IMR-90 (cell line): ENCODE data around the gene TXNL4A. TPM values are rescaled to one million over a fixed set of nuclear protein-coding genes. Genes with fewer than 3 reads are reported as not detected.

ENCODE experiments used
- ATAC-seq: fragments of 200-7000 bp; cut with Tn5 transposase; 2 replicates; pipeline ENCODE4 v1.9.1; 2020; ENCODE audit warnings: low read depth, mild to moderate bottlenecking, moderate library complexity
- BruUV-seq: library from RNA; stranded (reverse); fragments of 400-500 nt; replicated peaks from 2 replicates; lab custom pipeline; 2021; lab: Mats Ljungman, UMichigan
- CTCF ChIA-PET: fragments of 300-600 bp; formaldehyde crosslinking; extraction: SDS; loops from one replicate; lab custom pipeline; 2021; ENCODE audit warnings: antibody characterized with exemption; lab: Yijun Ruan, JAX
- POLR2A ChIA-PET: fragments of 300-600 bp; sonication (Branson Sonifier 250); formaldehyde crosslinking; loops from one replicate; lab custom pipeline; 2022; ENCODE audit warnings: antibody characterized with exemption; ENCODE audit not compliant: unreplicated experiment; lab: Charles Lee
- DNase-seq: peaks from one replicate; pipeline ENCODE4 v3.0.0; 2013
- H2AFZ ChIP-seq: replicated peaks from 2 replicates; pipeline ENCODE3; 2013; ENCODE audit warnings: low read length, mild to moderate bottlenecking; ENCODE audit not compliant: poor library complexity
- H2AK5ac ChIP-seq: 2 replicates; pipeline ENCODE4 v1.6.1; 2013; ENCODE audit warnings: low read depth, low read length, inconsistent platforms
- H2AK9ac ChIP-seq: replicated peaks from 2 replicates; pipeline ENCODE3; 2013; ENCODE audit warnings: mild to moderate bottlenecking, low read depth, low read length, moderate library complexity; ENCODE audit not compliant: poor library complexity
- H2BK120ac ChIP-seq: 2 replicates; pipeline ENCODE4 v1.6.1; 2013; ENCODE audit warnings: low read depth, low read length, inconsistent platforms
- H2BK15ac ChIP-seq: 3 replicates; pipeline ENCODE4 v1.6.1; 2013; ENCODE audit warnings: low read depth, low read length, inconsistent platforms
- H2BK20ac ChIP-seq: 2 replicates; pipeline ENCODE4 v1.6.1; 2013; ENCODE audit warnings: low read depth, mild to moderate bottlenecking, inconsistent platforms, low read length, moderate library complexity
- H2BK5ac ChIP-seq: 2 replicates; pipeline ENCODE4 v1.6.1; 2013; ENCODE audit warnings: mild to moderate bottlenecking, low read depth, low read length, inconsistent platforms; ENCODE audit not compliant: poor library complexity, severe bottlenecking
- H3K14ac ChIP-seq: replicated peaks from 2 replicates; pipeline ENCODE4 v1.6.1; 2013; ENCODE audit warnings: low read depth, low read length, inconsistent platforms
- H3K18ac ChIP-seq: 2 replicates; pipeline ENCODE4 v1.6.1; 2013; ENCODE audit warnings: low read depth, low read length, control low read depth
- H3K23ac ChIP-seq: 2 replicates; pipeline ENCODE4 v1.6.1; 2013; ENCODE audit warnings: low read depth, low read length, inconsistent platforms
- H3K27ac ChIP-seq: 2 replicates; pipeline ENCODE4 v1.5.1; 2013; ENCODE audit warnings: mild to moderate bottlenecking, control low read depth, low read length; ENCODE audit not compliant: insufficient read depth
- H3K27me3 ChIP-seq: 2 replicates; pipeline ENCODE4 v1.6.1; 2013; ENCODE audit warnings: low read length; ENCODE audit not compliant: control insufficient read depth, insufficient read depth
- H3K36me3 ChIP-seq: 2 replicates; pipeline ENCODE4 v1.6.1; 2013; ENCODE audit warnings: low read length, mixed read lengths; ENCODE audit not compliant: control insufficient read depth, insufficient read depth
- H3K4ac ChIP-seq: 2 replicates; pipeline ENCODE4 v1.6.1; 2013; ENCODE audit warnings: low read depth, low read length, inconsistent platforms
- H3K4me1 ChIP-seq: 2 replicates; pipeline ENCODE4 v1.6.1; 2013; ENCODE audit warnings: low read length, mixed read lengths; ENCODE audit not compliant: control insufficient read depth, insufficient read depth
- H3K4me2 ChIP-seq: 2 replicates; pipeline ENCODE4 v1.6.1; 2013; ENCODE audit warnings: low read depth, mild to moderate bottlenecking, control low read depth, low read length, moderate library complexity
- H3K4me3 ChIP-seq: 2 replicates; pipeline ENCODE4 v1.5.1; 2013; ENCODE audit warnings: low read depth, mild to moderate bottlenecking, control low read depth, low read length, moderate library complexity; ENCODE audit not compliant: insufficient read depth
- H3K56ac ChIP-seq: 2 replicates; pipeline ENCODE4 v1.6.1; 2013; ENCODE audit warnings: low read length, inconsistent platforms; ENCODE audit not compliant: insufficient read depth; ENCODE audit errors: extremely low read depth
- H3K79me1 ChIP-seq, 2 experiments: 2 replicates each; pipeline ENCODE4 v1.6.1; 2013; ENCODE audit warnings: low read length in 2 of 2, inconsistent platforms in 1 of 2, low read depth in 1 of 2
- H3K9ac ChIP-seq: 2 replicates; pipeline ENCODE4 v1.6.1; 2013; ENCODE audit warnings: low read depth, low read length, control low read depth
- H3K9me1 ChIP-seq: 2 replicates; pipeline ENCODE4 v1.6.1; 2013; ENCODE audit warnings: low read length, inconsistent platforms; ENCODE audit not compliant: insufficient read depth
- H3K9me3 ChIP-seq: 2 replicates; pipeline ENCODE4 v1.6.1; 2013; ENCODE audit warnings: low read length; ENCODE audit not compliant: control insufficient read depth, insufficient read depth
- H4K20me1 ChIP-seq: 2 replicates; pipeline ENCODE4 v1.6.1; 2013; ENCODE audit warnings: low read length, inconsistent platforms; ENCODE audit not compliant: insufficient read depth
- H4K5ac ChIP-seq: 2 replicates; pipeline ENCODE4 v1.6.1; 2013; ENCODE audit warnings: mild to moderate bottlenecking, low read depth, low read length, control low read depth
- H4K8ac ChIP-seq, 2 experiments: 2 replicates each; pipeline ENCODE4 v1.6.1; 2013; ENCODE audit warnings: low read depth in 2 of 2, low read length in 2 of 2, control low read depth in 1 of 2, inconsistent platforms in 1 of 2
- H4K91ac ChIP-seq: 2 replicates; pipeline ENCODE4 v1.6.1; 2013; ENCODE audit warnings: low read depth, low read length, inconsistent platforms; ENCODE audit not compliant: insufficient read depth
- BHLHE40 ChIP-seq: fragments of 150-350 bp; IDR thresholded peaks from 2 replicates; pipeline ENCODE4 v1.6.1; 2016; ENCODE audit warnings: mild to moderate bottlenecking, low read depth, low read length
- CEBPB ChIP-seq: IDR thresholded peaks from 2 replicates; pipeline ENCODE4 v1.6.1; 2012; ENCODE audit warnings: low read depth, low read length, improper control_type of control experiment
- CTCF ChIP-seq: conservative IDR thresholded peaks from 2 replicates; pipeline ENCODE4 v1.5.1; 2012; ENCODE audit warnings: mild to moderate bottlenecking, low read depth, low read length, improper control_type of control experiment
- FOS ChIP-seq: fragments of 150-350 bp; IDR thresholded peaks from 2 replicates; pipeline ENCODE4 v1.6.1; 2016; ENCODE audit warnings: low read depth, low read length
- MAFK ChIP-seq: IDR thresholded peaks from 2 replicates; pipeline ENCODE4 v1.6.1; 2012; ENCODE audit warnings: low read depth, low read length, improper control_type of control experiment
- MXI1 ChIP-seq: IDR thresholded peaks from 2 replicates; pipeline ENCODE4 v1.6.1; 2012; ENCODE audit warnings: low read depth, mild to moderate bottlenecking, low read length, moderate library complexity, borderline replicate concordance
- NFE2L2 ChIP-seq: fragments of 150-350 bp; IDR thresholded peaks from 2 replicates; pipeline ENCODE4 v1.6.1; 2016; ENCODE audit warnings: low read depth, mild to moderate bottlenecking, low read length
- POLR2A ChIP-seq: IDR thresholded peaks from 2 replicates; pipeline ENCODE4 v1.6.1; 2012; ENCODE audit warnings: mild to moderate bottlenecking, low read depth, low read length
- RAD21 ChIP-seq: IDR thresholded peaks from 2 replicates; pipeline ENCODE4 v1.6.1; 2012; ENCODE audit warnings: low read length, improper control_type of control experiment
- SMC3 ChIP-seq: fragments of 150-350 bp; IDR thresholded peaks from 2 replicates; pipeline ENCODE4 v1.6.1; 2016; ENCODE audit warnings: low read depth, mild to moderate bottlenecking, antibody characterized with exemption, low read length, moderate library complexity
- USF2 ChIP-seq: fragments of 150-350 bp; IDR thresholded peaks from 2 replicates; pipeline ENCODE4 v1.6.1; 2017; ENCODE audit warnings: mild to moderate bottlenecking, antibody characterized with exemption, low read length, low read depth
- WGBS, 2 experiments: methylation state at CpG; one replicate each; pipeline versions ENCODE4 v1.1.5 to v1.1.7; 2013; ENCODE audit warnings: missing lambda C conversion rate in 2 of 2; ENCODE audit not compliant: insufficient read length in 1 of 2; ENCODE audit errors: extremely low coverage in 2 of 2; 5-methylcytosine and 5-hydroxymethylcytosine counted together
- dilution Hi-C: fragments of 300-500 bp; cut with HindIII; formaldehyde crosslinking; loops from one replicate; pipeline ENCODE4 v1.14.3; 2018; ENCODE audit warnings: low sequenced_read_pairs; ENCODE audit not compliant: unreplicated experiment
- in situ Hi-C: fragments of 300-500 bp; cut with MboI; formaldehyde crosslinking; loops from 3 replicates; pipeline ENCODE4 v1.14.3; 2019; ENCODE audit warnings: low sequenced_read_pairs, inconsistent platforms, mixed read lengths
- intact Hi-C: fragments of 100-400 bp; cut with micrococcal nuclease; formaldehyde crosslinking; loops from 2 replicates; pipeline ENCODE4 v1.10.0; 2022
- polyA plus RNA-seq, 3 experiments: library from polyadenylated mRNA; depleted of rRNA; stranded (reverse); fragments of >200 nt; gene quantifications; 2 replicates each; pipeline ENCODE4 v1.2.3, GENCODE V29; 2012; ENCODE audit warnings: low replicate concordance in 1 of 3
- total RNA-seq: library from RNA; depleted of rRNA; stranded (reverse); fragments of >200 nt; gene quantifications from 2 replicates; pipeline ENCODE4 v1.2.3, GENCODE V29; 2012

Gene TXNL4A
- total and polyA plus RNA-seq, 2 of the 4 experiments (the other 2 are of a cell fraction): 38.7 to 103 TPM

- Histone ChIP-seq H3K9me1 (no peaks in the 10 kb centered on the region), H2BK5ac (no peak overlapping the region), H4K8ac (no peak overlapping the region), H2BK120ac (no peak overlapping the region), H2AK9ac (no peak overlapping the region), H3K4me3 (no peak overlapping the region), H3K79me1 (peaks cover 22 to 43% of the 10 kb centered on the region in 2 experiments; a peak in 3 of 4 replicates), H3K14ac (no peak overlapping the region), H4K91ac (no peak overlapping the region), H3K27ac (no peak overlapping the region), H3K56ac (no peak overlapping the region), H3K4me1 (no peaks in the 10 kb centered on the region), H3K4ac (no peak overlapping the region), H2AK5ac (no peak overlapping the region), H3K18ac (no peak overlapping the region), H2BK20ac (no peak overlapping the region), H3K36me3 (peaks cover 30% of the 10 kb centered on the region), H2BK15ac (no peak overlapping the region), H2AFZ (no peak overlapping the region), H3K27me3 (no peaks in the 10 kb centered on the region), H3K4me2 (no peak overlapping the region), H3K9ac (no peak overlapping the region), H4K5ac (no peak overlapping the region), H4K20me1 (peaks cover 13% of the 10 kb centered on the region), H3K9me3 (peaks cover 17% of the 10 kb centered on the region), H3K23ac (no peak overlapping the region)
- BruUV-seq: no TSS peak
- ATAC-seq (no peak), DNase-seq (no peak)
- ChIA-PET POLR2A (no interaction called here), CTCF (no interaction called here)
- in situ Hi-C loops (no loop called here), dilution Hi-C loops (no loop called here), intact Hi-C loops (no loop called here)
- WGBS, 2 experiments: 83% methylated on average over 7 of the region's 25 CpGs; no CpG with 5 or more reads in 1 of the 2 experiments
- TF ChIP-seq FOS (no peak), BHLHE40 (no peak), POLR2A (no peak), MXI1 (no peak), MAFK (no peak), USF2 (no peak), RAD21 (no peak), CEBPB (no peak), CTCF (no peak), SMC3 (no peak), NFE2L2 (no peak)
Observed at GRCh38 chr18:79927607-79928562, 60.5 kb downstream of the TXNL4A start.
